Kidney glomerular epithelial cell (primary cell): ENCODE measurements around the gene AGBL1.
"Not testable (repeated sequence)": the region's sequence is repeated elsewhere in the genome, so short reads cannot be mapped to it uniquely, and the experiment has no call there.

Experiments used
- DNase-seq: peaks from one replicate; lab custom pipeline; 2025; lab: John Stamatoyannopoulos, UW

The AGBL1 gene

GRCh38 chr15:86871964-86872363, 792.3 kb downstream of the AGBL1 start:
- DNase-seq, result no peak

- no peak for DNase-seq
Observed at GRCh38 chr15:86872782-86873181, 793.1 kb downstream of the AGBL1 start.

GRCh38 chr15:86875067-86875466, 795.4 kb downstream of the AGBL1 start:
- DNase-seq, result no peak

GRCh38 chr15:86876387-86876944, 796.8 kb downstream of the AGBL1 start:
- DNase-seq, result no peak

- DNase-seq, result no peak
Observed at GRCh38 chr15:86877171-86877631, 797.5 kb downstream of the AGBL1 start.

- not testable (repeated sequence) for DNase-seq
Observed at GRCh38 chr15:86878844-86879243, 799.2 kb downstream of the AGBL1 start.

- DNase-seq, result no peak
Observed at GRCh38 chr15:86879250-86880229, 799.9 kb downstream of the AGBL1 start.

- no peak for DNase-seq
Observed at GRCh38 chr15:86885616-86886015, 805.9 kb downstream of the AGBL1 start.

- DNase-seq, result no peak
Observed at GRCh38 chr15:86892774-86893449, 813.2 kb downstream of the AGBL1 start.

GRCh38 chr15:86894269-86894668, 814.6 kb downstream of the AGBL1 start:
- no peak for DNase-seq

GRCh38 chr15:86903642-86904421, 824.2 kb downstream of the AGBL1 start:
- DNase-seq, result no peak

GRCh38 chr15:86905625-86906256, 826.1 kb downstream of the AGBL1 start:
- no peak for DNase-seq

GRCh38 chr15:86906376-86906775, 826.7 kb downstream of the AGBL1 start:
- DNase-seq, result peak; percentile 6

GRCh38 chr15:86911022-86911421, 831.4 kb downstream of the AGBL1 start:
- DNase-seq, result no peak

GRCh38 chr15:86912661-86913060, 833.0 kb downstream of the AGBL1 start:
- no peak for DNase-seq

GRCh38 chr15:86915811-86916331, 836.2 kb downstream of the AGBL1 start:
- DNase-seq, result peak; percentile 56

- DNase-seq, result no peak
Observed at GRCh38 chr15:86916671-86917360, 837.1 kb downstream of the AGBL1 start.

- DNase-seq, result no peak
Observed at GRCh38 chr15:86917361-86917671, 837.6 kb downstream of the AGBL1 start.

- no peak for DNase-seq
Observed at GRCh38 chr15:86919581-86919980, 839.9 kb downstream of the AGBL1 start.

GRCh38 chr15:86929461-86929860, 849.8 kb downstream of the AGBL1 start:
- no peak for DNase-seq

- no peak for DNase-seq
Observed at GRCh38 chr15:86932456-86932855, 852.8 kb downstream of the AGBL1 start.
